PC-3 (cell line): ENCODE data around the gene UCN2. TPM values are rescaled to one million over a fixed set of nuclear protein-coding genes. Genes with fewer than 3 reads are reported as not detected.

Experiments
- ATAC-seq: fragments of 200-7000 bp; cut with Tn5 transposase; 2 replicates; pipeline ENCODE4 v1.9.1; 2020; ENCODE audit warnings: mild to moderate bottlenecking, moderate library complexity
- BruUV-seq: library from RNA; stranded (reverse); fragments of 400-500 nt; replicated peaks from 2 replicates; lab custom pipeline; 2021; lab: Mats Ljungman, UMichigan
- CTCF ChIA-PET: fragments of 300-600 bp; sonication (Branson Sonifier 250); formaldehyde crosslinking; loops from one replicate; lab custom pipeline; 2022; ENCODE audit warnings: antibody characterized with exemption; lab: Charles Lee
- POLR2A ChIA-PET: fragments of 300-600 bp; sonication (Branson Sonifier 250); formaldehyde crosslinking; loops from one replicate; lab custom pipeline; 2022; ENCODE audit warnings: antibody characterized with exemption; ENCODE audit not compliant: unreplicated experiment; lab: Charles Lee
- DNase-seq: peaks from one replicate; pipeline ENCODE4 v3.0.0-alpha.2; 2015
- H2AFZ ChIP-seq: fragments of 300-600 bp; sonication (generic); 2 replicates; pipeline ENCODE4 v1.6.0; 2016; ENCODE audit warnings: antibody characterized with exemption, low read length
- H3F3A ChIP-seq: fragments of 300-600 bp; sonication (generic); one replicate; pipeline ENCODE4 v1.6.0; 2017; ENCODE audit warnings: antibody characterized with exemption, low read length, control low read depth, mild to moderate bottlenecking; ENCODE audit not compliant: unreplicated experiment
- H3K27ac ChIP-seq: fragments of 300-600 bp; sonication (generic); 2 replicates; pipeline ENCODE4 v1.5.1; 2016; ENCODE audit warnings: mild to moderate bottlenecking, low read length
- H3K27me3 ChIP-seq: fragments of 300-600 bp; sonication (generic); 2 replicates; pipeline ENCODE4 v1.6.1; 2016; ENCODE audit warnings: low read length, mixed read lengths
- H3K36me3 ChIP-seq: fragments of 300-600 bp; sonication (generic); 2 replicates; pipeline ENCODE4 v1.6.1; 2016; ENCODE audit warnings: low read depth, mixed run types, low read length, mixed read lengths
- H3K4me1 ChIP-seq: fragments of 300-600 bp; sonication (generic); 2 replicates; pipeline ENCODE4 v1.5.1; 2016; ENCODE audit warnings: low read length; ENCODE audit not compliant: insufficient read depth
- H3K4me2 ChIP-seq: fragments of 300-600 bp; sonication (generic); 2 replicates; pipeline ENCODE4 v1.6.0; 2016; ENCODE audit warnings: low read length
- H3K4me3 ChIP-seq: fragments of 300-600 bp; sonication (generic); 2 replicates; pipeline ENCODE4 v1.5.1; 2016; ENCODE audit warnings: mild to moderate bottlenecking, low read length, mixed read lengths
- H3K79me2 ChIP-seq: fragments of 300-600 bp; sonication (generic); 2 replicates; pipeline ENCODE4 v1.6.1; 2017; ENCODE audit warnings: low read length, mixed read lengths
- H3K9ac ChIP-seq: fragments of 300-600 bp; sonication (generic); 2 replicates; pipeline ENCODE4 v1.6.0; 2016; ENCODE audit warnings: mild to moderate bottlenecking, low read length
- H3K9me2 ChIP-seq: fragments of 300-600 bp; sonication (generic); replicated peaks from 2 replicates; pipeline ENCODE4 v1.6.1; 2016; ENCODE audit warnings: mixed run types, low read length, mixed read lengths
- H3K9me3 ChIP-seq: fragments of 300-600 bp; sonication (generic); 2 replicates; pipeline ENCODE4 v1.6.1; 2016; ENCODE audit warnings: low read length, mixed read lengths
- H4K20me1 ChIP-seq: fragments of 300-600 bp; sonication (generic); 2 replicates; pipeline ENCODE4 v1.6.1; 2016; ENCODE audit warnings: low read length, mixed read lengths
- EZH2 ChIP-seq: fragments of 300-600 bp; sonication (generic); IDR thresholded peaks from one replicate; pipeline ENCODE4 v1.6.1; 2017; ENCODE audit warnings: antibody characterized with exemption, mild to moderate bottlenecking, low read length; ENCODE audit not compliant: unreplicated experiment
- EZH2phosphoT487 ChIP-seq: fragments of 300-600 bp; sonication (generic); IDR thresholded peaks from 2 replicates; pipeline ENCODE4 v1.6.1; 2018; ENCODE audit warnings: mild to moderate bottlenecking, antibody characterized with exemption, low read length, borderline replicate concordance
- intact Hi-C: fragments of 100-400 bp; cut with micrococcal nuclease; formaldehyde crosslinking; loops from 2 replicates; pipeline ENCODE4 v1.9.0; 2023
- total RNA-seq: library from RNA; depleted of rRNA; stranded (reverse); fragments of >200 nt; gene quantifications from 2 replicates; pipeline ENCODE4 v1.2.3, GENCODE V29; 2014
- TF ChIP-seq, protein P1 (sequence below): fragments of 300-600 bp; sonication (generic); conservative IDR thresholded peaks from 2 replicates; pipeline ENCODE4 v1.5.1; 2017; ENCODE audit warnings: antibody characterized with exemption, low read depth, mild to moderate bottlenecking, low read length

UCN2 gene
- total RNA-seq, 1 experiment from 2014 or later: 0.91 TPM

DNA sequence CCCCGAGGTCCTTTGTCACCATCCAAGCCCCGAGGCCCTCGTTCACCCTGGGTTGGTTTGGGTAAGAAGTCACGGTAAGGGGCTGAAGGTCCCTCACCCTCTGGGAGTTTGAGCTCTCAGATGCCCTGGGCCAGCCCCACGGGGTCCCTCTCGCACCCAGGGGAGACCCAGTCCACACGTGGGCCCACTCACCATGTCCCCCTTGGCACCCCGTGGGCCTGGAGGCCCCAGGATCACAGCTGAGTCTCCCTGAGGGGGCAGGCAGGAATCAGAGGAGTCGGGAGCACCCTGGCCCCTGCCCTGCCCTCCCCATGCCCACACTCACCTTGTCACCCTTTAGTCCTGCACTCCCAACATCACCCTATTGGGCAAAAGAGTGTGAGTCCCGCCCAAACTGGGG lies 5.8 kb upstream of the UCN2 start:
- no peak overlapping the region for H3K4me3 ChIP-seq
- no peak overlapping the region for H2AFZ ChIP-seq
- no peaks in the 10 kb centered on the region for H3K27me3 ChIP-seq
- ChIA-PET CTCF (no interaction called here), POLR2A (no interaction called here)
- intact Hi-C loops: no loop called here
- no peaks in the 10 kb centered on the region for H3K79me2 ChIP-seq
- ATAC-seq (no peak), DNase-seq (no peak)
- no TSS peak for BruUV-seq
- H3K9ac ChIP-seq: no peak overlapping the region
- no peak overlapping the region for H3K4me2 ChIP-seq
- no peaks in the 10 kb centered on the region for H3F3A ChIP-seq
- no peaks in the 10 kb centered on the region for H3K9me2 ChIP-seq
- peaks cover 23% of the 10 kb centered on the region for H3K4me1 ChIP-seq
- H4K20me1 ChIP-seq: no peaks in the 10 kb centered on the region
- no peak overlapping the region for H3K27ac ChIP-seq
- TF ChIP-seq EZH2: no peak
- TF ChIP-seq EZH2phosphoT487: no peak
- TF ChIP-seq, protein P1, sequence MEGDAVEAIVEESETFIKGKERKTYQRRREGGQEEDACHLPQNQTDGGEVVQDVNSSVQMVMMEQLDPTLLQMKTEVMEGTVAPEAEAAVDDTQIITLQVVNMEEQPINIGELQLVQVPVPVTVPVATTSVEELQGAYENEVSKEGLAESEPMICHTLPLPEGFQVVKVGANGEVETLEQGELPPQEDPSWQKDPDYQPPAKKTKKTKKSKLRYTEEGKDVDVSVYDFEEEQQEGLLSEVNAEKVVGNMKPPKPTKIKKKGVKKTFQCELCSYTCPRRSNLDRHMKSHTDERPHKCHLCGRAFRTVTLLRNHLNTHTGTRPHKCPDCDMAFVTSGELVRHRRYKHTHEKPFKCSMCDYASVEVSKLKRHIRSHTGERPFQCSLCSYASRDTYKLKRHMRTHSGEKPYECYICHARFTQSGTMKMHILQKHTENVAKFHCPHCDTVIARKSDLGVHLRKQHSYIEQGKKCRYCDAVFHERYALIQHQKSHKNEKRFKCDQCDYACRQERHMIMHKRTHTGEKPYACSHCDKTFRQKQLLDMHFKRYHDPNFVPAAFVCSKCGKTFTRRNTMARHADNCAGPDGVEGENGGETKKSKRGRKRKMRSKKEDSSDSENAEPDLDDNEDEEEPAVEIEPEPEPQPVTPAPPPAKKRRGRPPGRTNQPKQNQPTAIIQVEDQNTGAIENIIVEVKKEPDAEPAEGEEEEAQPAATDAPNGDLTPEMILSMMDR: no peak
- no peaks in the 10 kb centered on the region for H3K9me3 ChIP-seq
- H3K36me3 ChIP-seq: no peaks in the 10 kb centered on the region

DNA sequence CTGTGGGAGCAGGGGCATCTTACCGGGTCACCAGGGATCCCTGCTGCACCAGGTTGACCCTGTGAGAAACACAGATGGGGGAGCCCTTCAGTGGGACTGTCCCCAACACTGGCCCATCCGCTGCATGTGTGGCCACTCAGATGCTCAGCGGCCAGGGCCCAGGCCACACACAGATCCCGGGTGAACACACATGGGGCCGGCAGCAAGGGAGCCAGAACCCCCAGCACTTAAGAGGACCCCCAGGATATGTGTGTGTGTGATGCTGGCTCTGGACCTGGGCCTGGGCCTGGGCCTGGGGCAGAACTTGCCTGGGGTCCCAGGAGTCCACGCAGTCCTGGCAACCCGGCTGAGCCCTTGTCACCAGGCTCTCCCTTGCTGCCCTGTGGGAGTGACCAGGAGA lies 4.9 kb upstream of the UCN2 start:
- Histone ChIP-seq H3F3A (no peaks in the 10 kb centered on the region), H3K27ac (no peak overlapping the region), H3K4me1 (peaks cover 32% of the 10 kb centered on the region), H3K36me3 (no peaks in the 10 kb centered on the region), H3K9ac (no peak overlapping the region), H3K9me2 (no peaks in the 10 kb centered on the region), H3K27me3 (no peaks in the 10 kb centered on the region), H3K4me3 (no peak overlapping the region), H3K9me3 (no peaks in the 10 kb centered on the region), H4K20me1 (no peaks in the 10 kb centered on the region), H2AFZ (no peak overlapping the region), H3K79me2 (no peaks in the 10 kb centered on the region), H3K4me2 (no peak overlapping the region)
- ATAC-seq (no peak), DNase-seq (no peak)
- intact Hi-C loops: no loop called here
- ChIA-PET CTCF (no interaction called here), POLR2A (no interaction called here)
- TF ChIP-seq EZH2phosphoT487: no peak
- TF ChIP-seq, protein P1: no peak
- no peak for TF ChIP-seq EZH2
- no TSS peak for BruUV-seq

DNA sequence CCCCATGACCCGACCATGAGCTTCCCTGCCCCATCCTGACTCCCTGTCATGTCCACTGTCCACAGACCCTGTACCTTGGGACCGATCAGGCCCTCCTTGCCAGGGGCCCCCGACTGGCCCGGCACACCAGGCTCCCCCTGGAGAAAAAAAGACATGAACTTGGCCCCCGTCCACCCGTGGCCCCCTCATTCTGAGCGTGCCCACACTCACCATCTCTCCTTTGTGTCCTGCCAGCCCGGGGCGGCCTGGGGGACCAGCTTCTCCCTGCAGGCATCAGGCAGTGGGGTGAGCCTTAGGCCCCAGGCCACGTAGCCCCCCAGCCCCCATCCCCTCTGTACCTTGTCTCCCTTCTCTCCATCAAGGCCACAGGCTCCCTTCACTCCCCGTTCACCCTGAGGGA lies 3.9 kb upstream of the UCN2 start:
- H3K27ac ChIP-seq: no peak overlapping the region
- no peaks in the 10 kb centered on the region for H3F3A ChIP-seq
- H2AFZ ChIP-seq: no peak overlapping the region
- intact Hi-C loops: no loop called here
- no peaks in the 10 kb centered on the region for H4K20me1 ChIP-seq
- H3K79me2 ChIP-seq: no peaks in the 10 kb centered on the region
- peaks cover 38% of the 10 kb centered on the region for H3K4me1 ChIP-seq
- H3K9me2 ChIP-seq: no peaks in the 10 kb centered on the region
- no peaks in the 10 kb centered on the region for H3K9me3 ChIP-seq
- DNase-seq (no peak), ATAC-seq (no peak)
- POLR2A ChIA-PET: no interaction called here
- BruUV-seq: no TSS peak
- no peaks in the 10 kb centered on the region for H3K27me3 ChIP-seq
- H3K36me3 ChIP-seq: no peaks in the 10 kb centered on the region
- CTCF ChIA-PET: no interaction called here
- TF ChIP-seq, protein P1: no peak
- no peak overlapping the region for H3K4me2 ChIP-seq
- H3K4me3 ChIP-seq: no peak overlapping the region
- H3K9ac ChIP-seq: no peak overlapping the region
